HTR-8/SVneo (cell line): ENCODE results near the gene SAP30BP.
"Not testable (repeated sequence)": the region's sequence is repeated elsewhere in the genome, so short reads cannot be mapped to it uniquely, and the experiment has no call there.

ENCODE experiments used
- DNase-seq: peaks from one replicate; pipeline ENCODE4 v3.0.0; 2011; ENCODE audit warnings: low spot score, mixed read lengths; ENCODE audit not compliant: insufficient read length
- FAIRE-seq: peaks from 2 replicates; lab custom pipeline; 2011; peaks lifted over from hg19 to GRCh38; lab: Jason Lieb, UNC

SAP30BP gene

DNA sequence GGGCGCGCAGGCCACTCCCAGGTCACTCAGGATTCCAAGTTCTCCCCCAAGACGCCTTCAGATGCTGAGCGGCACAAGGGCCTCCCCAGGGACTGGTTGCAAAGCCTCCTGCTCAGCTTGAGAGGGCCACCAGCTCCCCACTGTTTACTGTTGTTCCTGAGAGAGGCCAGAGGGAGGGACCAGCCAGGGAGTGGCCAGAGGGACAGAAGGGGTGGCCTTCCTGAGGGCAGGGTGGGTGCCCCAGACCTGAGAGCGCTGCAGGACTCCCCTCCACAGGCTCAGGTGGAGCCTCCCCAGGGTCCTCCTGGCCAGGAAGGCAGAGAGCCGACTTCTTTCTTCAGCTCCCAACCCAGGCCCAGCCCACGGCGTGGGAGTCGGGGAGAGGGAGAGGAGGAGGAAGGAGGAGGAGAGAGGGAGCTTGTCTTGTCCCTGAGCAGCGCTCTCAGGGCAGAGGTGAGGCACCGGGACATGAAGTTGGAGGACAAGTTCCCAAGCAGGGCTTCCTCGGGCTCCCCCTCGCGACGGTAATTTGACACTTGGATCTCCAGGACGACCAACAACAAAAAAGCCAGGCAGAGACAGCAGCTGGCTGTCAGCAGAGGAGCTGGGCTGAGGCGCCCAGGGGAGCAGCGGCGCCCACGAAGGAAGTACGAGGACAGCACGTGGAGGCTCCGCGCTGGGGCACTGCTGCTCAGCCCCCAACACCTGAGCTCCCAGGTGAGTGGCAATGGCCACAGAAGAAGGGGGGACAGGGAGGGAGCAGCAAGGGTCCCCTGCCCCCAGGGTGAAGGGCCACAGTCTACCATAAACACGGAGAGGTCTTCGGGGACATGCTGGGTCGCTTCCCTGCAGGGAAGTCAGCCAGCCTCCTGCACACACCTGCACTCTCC is 33.4 kb upstream of the SAP30BP start:
- DNase-seq, result peak; percentile 95
- FAIRE-seq, result peak; percentile 42

DNA sequence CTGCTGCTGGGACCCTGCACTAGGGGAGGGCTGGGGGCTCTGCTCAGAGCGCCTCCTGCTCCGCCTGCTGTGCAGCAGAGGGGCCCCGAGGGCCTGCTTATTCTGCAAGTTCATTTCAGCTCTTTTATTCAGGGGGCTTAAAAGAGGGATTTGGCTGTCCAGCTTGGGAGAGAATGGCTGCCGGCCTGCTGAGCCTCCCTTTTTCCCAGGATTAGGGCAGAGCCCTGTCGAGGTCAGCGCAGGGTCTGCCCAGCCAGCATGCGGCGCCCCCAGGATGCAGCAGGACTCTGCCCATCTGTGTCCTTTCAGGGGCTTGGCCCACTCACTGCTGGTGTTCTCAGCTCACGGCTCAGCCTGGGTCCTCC is 32.8 kb upstream of the SAP30BP start:
- no peak for FAIRE-seq
- no peak for DNase-seq

DNA sequence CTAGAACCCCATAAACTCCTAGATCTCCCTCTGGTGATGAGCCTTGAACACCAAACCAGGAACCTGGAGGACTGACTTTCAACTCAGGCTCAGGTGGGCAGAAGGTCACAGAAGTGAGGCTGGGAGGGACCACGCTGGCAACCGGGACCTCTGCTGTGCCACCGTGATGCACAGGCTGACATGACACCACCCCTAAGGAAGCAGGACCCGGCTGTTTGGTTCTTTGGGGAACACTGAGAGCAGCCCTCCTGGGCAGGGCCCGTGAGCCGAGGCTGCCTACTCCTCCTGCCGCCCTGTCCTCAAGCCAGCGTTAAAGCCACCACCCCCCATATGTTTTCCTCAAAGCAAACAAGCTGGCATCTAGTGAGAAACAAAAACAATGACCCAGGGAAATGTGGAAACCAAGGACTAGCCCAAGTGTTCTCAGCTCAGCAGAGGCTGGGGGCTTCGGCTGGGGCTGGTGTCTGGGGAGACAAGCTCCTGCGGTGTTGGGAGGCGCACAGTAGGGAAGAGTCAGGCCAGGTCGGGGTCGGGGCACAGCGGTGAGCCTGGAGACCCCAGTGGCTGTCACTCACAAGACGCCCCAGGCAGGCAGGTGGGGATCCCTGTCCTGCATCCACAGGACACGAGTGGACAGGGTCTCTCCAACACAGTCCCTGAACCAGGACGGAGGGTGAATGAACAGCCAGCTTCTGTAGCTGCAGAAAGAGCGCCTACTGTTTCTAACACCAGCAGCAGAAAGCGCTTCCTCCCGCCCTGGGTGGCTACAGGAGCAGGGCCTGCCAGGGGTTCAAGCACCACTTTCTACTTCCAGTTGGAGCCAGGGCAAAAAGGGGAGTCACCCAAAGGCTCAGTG is 32.2 kb upstream of the SAP30BP start:
- DNase-seq (no peak), FAIRE-seq (no peak)

DNA sequence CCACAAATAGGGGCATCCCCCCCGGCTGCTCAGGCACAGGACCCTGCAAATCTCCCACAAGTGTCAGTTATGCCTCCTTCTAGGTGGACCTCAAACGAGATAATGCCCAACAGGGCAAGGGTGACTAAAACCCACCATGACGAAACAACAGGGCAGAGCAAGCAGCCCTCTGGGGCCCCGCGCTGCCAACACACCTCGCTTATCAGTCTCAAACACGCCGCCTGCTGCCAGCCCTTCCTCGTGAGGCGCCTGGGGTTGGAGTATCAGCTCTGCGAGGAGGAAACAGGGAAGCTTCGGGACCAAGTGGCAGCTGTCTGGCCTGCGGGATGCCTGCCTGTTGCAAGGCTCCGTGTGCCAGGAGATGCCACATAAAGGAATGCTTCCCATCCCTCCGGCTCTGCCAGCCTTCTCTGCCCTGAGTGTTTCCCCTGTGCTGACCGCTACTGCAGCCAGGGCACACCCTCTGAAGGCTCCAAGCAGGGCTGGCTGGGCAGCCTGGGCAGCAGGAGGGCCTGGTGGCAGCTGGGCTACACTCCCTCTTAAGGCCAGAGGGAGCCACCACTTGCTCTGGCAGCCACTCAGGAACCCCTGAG is 31.4 kb upstream of the SAP30BP start:
- DNase-seq (no peak), FAIRE-seq (no peak)

DNA sequence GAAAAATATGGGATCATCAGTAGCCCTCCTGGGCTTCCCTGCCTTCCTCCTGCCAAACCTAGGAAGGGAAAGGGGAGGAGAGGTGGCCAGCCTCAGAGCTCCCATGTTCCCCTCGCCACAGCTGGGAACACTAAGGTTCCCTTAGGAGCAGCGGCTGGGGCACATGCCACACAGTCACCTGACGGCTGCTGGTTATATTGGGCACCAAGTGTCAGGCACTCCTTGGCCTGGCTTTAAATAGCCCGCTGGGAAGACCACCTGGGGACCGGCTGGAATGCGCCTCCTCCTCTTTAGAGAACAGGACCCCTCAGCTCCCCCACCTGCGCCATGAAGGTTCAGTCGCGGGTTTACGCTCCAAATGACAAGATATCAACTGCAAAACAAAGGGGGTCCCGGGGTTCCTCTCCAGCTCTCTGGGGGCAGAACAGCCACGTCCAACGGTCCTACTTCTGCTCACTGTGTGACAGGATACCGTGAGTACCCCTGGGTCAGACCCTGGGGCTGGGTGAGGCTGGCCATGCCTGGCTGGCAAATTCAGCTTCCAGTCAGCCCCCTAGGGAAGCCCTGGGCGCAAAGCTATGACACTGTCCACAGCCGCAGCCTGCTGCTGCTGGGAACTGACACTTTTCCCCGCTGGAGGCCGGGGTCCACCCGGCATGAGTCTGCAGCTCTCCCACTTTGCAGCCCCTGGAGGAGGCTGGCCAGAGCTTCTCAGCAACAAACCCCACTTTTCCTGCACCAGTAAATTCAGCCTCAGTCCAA is 30.6 kb upstream of the SAP30BP start:
- DNase-seq (no peak), FAIRE-seq (no peak)

DNA sequence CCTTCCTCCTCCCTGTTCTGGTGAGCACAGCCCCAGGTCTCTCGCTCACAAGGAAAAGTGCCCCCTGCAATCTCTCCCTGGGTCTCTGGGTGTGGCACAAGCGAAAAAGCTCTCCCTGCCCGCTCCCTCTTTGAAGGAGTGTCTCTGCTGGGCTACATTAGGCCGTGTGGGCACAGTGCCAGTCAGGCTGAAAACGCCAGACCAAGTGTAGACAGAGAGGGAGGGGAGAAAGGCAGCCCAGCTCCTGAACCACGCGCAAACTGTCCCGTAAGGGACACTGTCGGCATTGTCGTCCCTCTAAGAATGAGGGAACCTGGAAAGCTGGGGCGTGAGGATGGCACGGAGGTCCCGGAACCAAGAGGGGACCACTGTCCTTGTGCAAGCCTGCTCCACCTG is 30.0 kb upstream of the SAP30BP start:
- FAIRE-seq (no peak), DNase-seq (no peak)

DNA sequence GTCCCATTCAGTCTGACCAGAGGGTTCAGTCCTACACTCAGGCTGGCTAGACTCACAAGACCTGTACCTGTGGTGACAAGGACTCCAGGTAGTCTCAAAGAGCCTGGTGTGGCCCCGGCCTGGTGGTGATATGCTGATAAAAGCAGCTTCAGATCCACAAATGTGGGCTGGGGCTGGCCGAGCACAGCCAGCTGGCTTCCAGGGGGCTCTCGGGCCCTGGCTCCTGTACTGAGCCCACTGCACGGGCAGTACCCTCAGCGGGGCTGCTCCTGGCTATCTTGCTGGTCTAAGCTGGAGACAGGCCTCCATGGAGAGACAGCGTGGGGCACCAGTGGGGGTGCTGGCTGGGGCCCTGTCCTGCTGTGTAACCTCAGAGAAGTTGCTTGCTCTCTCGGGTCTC is 29.6 kb upstream of the SAP30BP start:
- no peak for DNase-seq
- no peak for FAIRE-seq

DNA sequence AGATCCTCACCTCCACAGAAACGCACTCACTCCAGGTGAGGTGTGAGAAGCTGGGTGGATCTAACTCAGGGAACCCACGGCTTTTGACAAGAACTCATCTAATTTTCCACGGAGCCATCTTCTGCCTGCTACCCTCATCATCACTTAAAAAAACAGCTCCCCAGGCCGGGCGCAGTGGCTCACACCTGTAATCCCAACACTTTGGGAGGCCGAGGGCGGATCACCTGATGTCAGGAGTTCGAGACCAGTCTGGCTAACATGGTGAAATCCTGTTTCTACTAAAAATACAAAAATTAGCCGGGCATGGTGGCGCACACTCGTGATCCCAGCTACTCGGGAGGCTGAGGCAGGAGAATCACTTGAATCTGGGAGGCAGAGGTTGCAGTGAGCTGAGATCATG is 29.1 kb upstream of the SAP30BP start:
- DNase-seq, FAIRE-seq: not testable (repeated sequence)

DNA sequence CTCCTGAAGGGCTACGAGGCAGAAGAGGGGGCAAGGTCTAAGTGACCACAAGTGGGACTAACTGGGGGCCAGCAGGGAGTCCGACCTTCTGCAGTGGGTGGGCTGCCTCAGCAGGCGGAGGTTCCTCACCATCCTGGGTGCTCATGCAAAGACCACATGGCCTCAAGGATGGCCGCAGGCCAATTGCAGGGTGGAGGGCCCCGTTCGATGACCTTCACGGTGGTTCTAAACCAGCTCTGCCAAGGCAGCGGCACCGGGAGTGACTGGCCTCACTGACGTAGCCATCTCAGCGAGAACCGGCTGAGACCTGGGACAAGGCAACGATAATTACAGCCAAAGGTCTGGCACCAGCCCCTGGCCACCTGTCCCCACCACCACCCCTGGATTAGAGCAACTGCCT is 28.2 kb upstream of the SAP30BP start:
- DNase-seq (no peak), FAIRE-seq (no peak)

DNA sequence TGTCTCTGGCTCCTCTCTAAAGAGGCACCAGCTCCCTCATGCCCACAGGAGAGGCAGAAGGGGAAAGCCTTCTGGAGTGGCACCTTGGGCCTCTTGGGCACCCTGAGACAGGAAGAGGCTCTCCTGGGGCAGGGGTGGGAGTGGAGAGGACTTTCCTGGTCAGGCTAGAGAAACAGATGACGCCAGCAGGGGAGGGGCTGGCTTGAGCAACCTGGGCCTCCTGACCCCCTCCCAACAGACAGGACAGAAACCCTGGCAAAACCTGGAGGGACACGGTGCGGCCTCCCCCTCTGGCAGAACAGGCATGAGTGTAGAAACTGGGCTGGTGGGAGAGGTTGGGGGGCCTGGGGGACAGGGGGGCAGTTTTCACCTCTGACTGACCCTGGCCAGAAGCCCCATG is 27.8 kb upstream of the SAP30BP start:
- no peak for DNase-seq
- no peak for FAIRE-seq

DNA sequence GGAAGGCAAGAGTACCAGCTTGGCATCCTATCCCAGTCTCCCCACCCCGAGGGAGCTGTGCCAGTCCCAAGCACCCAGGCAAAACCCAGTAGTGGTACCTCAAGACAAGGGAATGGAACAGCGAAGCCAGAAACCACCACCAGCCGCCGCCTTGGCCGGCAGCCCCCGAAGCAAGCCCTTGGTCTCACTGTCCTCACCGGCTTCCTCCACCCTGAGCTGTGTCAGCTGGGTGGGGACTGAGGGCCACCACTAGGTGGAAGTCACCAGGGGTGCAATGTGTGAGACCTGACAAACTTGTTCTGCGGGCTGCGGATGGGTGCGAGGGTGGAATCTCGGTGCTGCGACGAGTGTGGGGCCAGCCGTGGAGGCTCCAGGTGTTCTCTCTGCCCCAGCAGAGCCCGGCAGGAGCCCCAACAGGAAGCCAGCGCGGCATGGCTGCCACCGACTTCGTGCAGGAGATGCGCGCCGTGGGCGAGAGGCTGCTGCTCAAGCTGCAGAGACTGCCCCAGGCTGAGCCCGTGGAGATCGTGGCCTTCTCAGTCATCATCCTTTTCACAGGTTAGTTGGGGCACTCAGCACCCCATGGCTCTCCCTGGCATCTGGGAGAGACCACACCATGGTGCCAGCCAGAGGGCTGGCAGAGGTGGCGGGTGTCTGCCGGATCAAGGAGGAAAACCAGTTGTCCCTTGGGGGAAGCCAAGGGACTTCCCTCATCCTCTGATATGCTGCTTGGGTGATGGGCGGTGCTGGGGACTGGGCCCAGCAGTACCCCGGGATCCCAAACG is 27.2 kb upstream of the SAP30BP start:
- no peak for FAIRE-seq
- no peak for DNase-seq

DNA sequence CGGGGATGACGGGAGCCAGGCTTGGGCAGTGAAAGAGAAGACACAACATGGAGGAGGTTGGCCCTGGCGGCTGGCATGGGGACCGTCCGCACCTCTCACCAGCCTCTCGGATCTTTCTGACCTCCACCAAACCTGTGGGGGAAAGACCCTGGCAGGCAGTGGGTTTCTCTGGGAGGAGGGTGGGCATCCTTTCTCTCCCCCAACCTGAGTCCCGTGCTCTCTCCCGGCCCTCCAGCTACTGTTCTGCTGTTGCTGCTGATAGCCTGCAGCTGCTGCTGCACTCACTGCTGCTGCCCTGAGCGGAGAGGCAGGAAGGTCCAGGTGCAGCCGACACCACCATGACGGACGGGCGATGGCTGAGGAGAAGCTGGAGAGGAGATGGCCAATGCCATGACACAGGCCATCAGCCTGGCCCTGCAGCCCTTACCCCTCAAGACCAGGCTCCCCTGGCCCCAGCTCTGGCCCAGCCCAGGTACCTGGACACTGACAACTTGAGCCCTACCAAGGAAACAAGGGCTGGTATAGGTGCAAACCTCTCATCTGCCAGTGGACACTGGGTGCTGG is 26.5 kb upstream of the SAP30BP start:
- FAIRE-seq, result no peak
- no peak for DNase-seq

DNA sequence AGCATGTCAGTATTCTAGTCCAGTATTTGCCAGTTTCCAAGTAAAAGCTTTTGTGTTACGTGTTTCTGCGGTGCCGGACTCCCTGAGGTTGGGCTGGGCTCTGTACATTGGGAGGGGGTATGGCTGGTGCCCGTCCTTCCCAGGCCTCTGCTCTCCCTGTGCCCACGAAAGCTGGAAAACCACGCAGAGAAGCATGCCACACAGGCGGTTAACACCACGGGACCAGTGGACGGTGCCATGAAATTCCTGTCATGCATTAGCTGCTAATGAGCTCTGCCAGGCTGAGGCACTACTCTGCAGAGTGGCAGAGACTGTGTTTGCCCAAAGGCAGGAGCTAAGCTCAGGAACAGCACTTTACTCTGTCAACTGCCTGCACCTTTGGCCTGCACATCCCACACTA is 25.8 kb upstream of the SAP30BP start:
- DNase-seq (no peak), FAIRE-seq (no peak)

DNA sequence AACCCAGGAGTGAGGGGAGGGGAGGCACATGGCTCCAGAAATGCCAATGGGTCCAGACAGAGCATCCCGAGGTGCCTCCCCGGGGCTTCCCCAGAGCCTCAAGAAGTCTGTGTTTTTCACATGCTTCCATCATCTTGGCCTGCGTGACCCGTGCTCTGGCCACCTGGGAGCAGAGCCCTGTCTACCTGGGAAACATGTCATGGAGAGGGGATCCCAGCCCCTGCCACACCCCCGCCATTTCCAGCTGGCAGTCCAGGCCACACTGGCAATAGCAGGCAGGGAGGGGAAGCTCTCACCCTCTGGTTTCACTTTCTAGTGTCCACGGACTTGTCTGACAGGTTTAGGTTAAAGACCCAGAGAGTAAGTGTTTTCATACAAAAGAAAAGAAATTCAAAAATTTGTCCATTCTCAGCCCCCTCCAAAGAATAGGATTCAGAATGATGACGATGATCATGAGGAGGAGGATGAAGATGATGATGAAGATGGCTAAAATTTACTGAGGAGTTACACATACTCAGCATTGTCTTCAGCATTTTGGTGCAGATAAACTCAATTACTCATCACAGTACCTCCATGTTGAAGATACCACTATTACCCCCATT is 24.9 kb upstream of the SAP30BP start:
- DNase-seq, result no peak
- no peak for FAIRE-seq

DNA sequence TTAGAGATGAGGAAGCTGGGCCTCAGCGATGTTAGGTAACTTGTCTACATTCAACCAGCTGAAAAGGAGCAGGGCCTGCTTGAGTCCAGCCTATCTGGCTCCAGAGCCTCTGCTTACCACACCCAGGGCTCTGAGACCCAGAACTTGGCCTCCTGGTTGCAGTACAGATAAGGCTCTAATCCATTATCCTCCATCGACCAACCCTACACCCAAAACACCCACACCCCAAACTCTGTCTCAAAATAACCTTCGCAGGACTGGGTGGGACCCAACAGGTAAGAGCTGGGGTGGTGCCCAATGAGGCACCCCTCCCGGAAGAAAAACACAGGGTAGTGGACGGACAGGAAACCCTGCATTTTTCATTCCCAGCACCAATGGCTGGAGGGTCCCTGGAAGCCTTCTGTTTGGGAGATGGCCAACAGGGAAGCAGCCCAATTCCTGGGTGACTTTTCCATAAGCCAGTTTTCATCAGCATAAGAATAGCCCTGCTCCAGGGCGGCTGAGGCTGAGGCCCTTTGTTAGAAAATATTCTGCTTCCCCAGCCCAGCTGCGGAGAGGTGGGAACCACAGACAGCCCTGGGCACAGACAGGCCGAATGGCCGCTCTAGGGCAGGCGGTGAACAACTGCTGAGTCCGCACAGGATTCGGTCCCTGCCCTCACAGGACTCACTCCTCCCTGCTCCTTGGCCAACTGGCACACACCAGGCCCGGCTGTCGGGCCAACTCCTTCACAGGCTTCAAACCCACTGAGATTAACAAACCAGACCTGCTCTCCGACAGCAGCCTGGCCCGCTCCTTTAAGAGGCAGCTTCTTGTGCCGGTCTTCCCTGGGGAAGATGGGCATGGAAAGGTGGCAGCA is 24.1 kb upstream of the SAP30BP start:
- FAIRE-seq, result peak; percentile 66
- no peak for DNase-seq

DNA sequence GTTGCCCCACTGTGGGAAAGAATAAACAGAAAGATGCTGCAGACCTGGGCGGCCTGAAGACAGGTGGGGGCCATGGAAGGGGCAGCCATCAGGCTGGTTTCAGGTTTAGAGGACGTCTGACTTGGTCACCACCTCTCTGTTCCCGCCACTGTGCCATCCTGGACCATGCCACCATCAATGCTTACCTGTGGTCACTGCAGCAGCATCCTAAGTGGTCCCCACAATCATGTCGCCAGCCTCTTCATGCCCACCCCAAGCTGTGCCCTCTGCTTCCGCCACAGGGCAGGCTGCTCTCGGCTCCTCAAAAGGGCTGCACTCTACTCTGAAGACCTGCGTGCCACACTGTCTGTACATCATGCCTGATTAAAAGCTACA is 23.5 kb upstream of the SAP30BP start:
- DNase-seq (no peak), FAIRE-seq (peak; percentile 51)

DNA sequence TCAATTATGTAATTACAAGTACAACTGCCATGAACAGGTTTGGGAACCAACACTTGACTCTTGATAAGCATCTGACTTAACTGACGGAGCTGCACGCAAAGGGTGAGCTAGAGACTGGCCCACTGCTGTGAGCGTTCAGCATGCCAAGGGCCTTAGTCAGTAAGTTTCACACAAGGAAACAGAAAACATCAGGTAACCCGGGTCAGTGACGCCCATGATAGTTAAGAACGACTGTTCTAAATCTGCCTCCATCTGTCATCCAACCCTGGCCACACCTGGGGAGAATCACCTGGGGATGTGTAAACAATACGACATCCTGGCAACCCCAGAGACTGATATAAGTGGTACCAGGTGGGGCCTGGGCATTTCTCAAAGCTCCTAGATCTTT is 21.6 kb upstream of the SAP30BP start:
- FAIRE-seq (peak; percentile 96), DNase-seq (peak; percentile 61)
